ENCODE data around the gene ATM.
A peak's percentile ranks its signal among the peaks of the same experiment; 100 is the strongest.

ATM gene

GRCh38 chr11:108222574-108223347 lies at the start of gene ATM, which contains the start of gene NPAT:
Gene ATM (plus strand): TSS chr11:108223067. CDS start chr11:108227625, 4,558 bp downstream.
Gene NPAT (minus strand): TSS chr11:108222638. CDS start chr11:108222536, 102 bp downstream.
- DNase-seq: peak; percentile 99 to 100

DNA sequence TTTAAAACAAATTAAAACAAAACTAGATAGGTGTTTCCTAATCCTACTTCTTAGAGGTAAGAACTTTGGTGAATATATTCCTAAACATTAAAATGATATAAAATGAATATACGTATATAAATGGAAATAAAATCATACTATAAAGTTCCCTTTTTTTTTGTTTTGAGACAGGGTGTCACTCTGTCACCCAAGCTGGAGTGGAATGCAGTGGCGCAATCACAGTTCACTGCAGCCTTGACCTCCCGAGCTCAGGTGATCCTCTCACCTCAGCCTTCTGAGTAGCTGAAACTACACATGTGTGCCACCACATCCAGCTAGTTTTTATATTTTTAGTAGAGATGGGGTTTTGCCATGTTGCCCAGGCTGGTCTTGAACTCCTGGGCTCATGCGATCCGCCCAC lies 45.3 kb upstream of the ATM start:
- no peak for DNase-seq

- no peak for DNase-seq
Measured at GRCh38 chr11:108193725-108194124, 29.1 kb upstream of the ATM start.

- DNase-seq: no peak
Measured at GRCh38 chr11:108196901-108197300, 26.0 kb upstream of the ATM start.

GRCh38 chr11:108197351-108197750 lies 25.5 kb upstream of the ATM start:
- DNase-seq: no peak

GRCh38 chr11:108198833-108199232 lies 24.0 kb upstream of the ATM start:
- DNase-seq: no peak

DNA sequence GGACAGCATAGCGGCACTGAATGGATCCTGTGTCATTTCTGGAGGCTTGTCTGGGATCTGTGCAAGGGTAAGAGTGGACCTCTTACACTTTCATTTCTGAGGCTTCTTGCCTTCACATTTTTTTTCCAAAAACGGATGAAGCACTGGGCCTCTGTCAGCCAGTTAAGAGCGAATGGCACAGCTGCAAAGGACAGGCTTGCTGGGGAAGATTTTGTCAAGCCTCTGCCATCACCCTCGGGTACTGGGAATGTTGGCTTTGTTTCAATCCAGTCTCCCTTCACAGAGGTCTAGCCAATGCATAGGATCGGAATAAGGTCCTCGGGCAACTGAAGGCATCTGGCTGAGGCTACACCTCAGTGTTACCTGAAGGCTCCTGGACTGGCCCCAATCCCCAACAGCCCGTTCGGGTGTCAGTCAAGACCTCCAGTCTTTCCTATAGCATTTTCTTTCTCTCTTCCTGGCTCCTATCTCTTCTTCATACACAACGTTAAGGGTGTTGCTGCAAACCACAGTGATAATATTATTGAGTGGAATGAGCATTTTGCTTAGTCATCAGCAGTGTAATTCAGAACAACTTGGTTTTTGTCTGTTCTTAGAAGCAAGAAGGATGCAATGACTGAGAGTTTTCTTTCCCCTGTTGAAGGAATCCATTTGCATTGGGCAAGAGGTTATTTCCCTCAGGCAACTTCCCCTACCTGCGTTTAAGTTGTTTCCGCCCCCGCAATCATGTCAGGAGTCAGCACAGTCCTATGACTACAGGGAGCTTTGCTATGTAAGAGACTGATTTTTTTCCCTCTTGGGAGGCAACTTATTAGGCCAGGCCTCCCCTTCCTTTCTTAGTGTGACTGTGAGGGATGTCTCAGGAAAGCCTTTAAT lies 23.2 kb upstream of the ATM start:
- peak; percentile 36 to 45 for DNase-seq

- DNase-seq: no peak
Measured at GRCh38 chr11:108203075-108203474, 19.8 kb upstream of the ATM start.

DNA sequence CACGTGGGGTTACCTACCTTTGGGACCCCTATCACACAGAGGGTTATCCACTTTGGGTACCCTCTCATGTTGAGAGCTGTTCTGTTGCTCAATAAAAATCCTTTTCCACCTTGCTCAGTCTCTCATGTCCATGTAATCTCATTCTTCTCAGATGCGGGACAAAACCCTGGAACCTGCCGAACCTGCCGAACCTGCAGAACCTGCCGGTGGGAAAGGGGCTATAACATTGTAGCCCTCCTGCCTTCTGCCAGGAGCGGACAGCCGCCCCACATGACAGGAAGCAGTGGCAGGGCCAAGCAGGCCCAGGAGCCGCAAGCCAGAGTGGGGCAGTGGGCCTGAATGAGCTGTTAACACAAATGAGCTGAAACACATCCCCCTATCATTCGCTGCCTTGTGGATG lies 18.5 kb upstream of the ATM start:
- DNase-seq: no peak

DNA sequence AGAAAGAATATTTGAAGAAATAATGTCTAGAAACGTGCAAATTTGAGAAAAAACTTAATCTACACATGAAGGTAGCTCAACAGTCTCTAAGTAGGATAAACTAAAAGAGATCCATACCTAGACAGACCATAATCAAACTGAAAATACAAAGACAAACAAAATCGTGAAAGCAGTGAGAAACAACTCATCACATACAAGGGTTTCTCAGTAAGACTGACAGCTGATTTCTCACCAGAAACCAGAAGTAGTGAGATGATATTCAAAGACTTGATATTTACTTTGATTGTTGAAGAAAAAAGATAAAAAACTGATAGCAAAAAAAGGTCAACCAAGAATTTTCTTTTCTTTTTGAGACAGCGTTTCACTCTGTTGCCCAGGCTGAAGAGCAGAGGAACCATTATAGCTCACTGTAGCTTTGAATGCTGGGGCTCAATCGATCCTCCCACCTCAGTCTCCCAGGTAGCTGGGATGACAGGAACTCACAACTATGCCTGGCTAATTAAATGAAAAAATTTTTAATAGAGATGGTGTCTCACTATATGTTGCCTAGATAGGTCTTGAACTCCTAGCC lies 17.9 kb upstream of the ATM start:
- no peak for DNase-seq

DNA sequence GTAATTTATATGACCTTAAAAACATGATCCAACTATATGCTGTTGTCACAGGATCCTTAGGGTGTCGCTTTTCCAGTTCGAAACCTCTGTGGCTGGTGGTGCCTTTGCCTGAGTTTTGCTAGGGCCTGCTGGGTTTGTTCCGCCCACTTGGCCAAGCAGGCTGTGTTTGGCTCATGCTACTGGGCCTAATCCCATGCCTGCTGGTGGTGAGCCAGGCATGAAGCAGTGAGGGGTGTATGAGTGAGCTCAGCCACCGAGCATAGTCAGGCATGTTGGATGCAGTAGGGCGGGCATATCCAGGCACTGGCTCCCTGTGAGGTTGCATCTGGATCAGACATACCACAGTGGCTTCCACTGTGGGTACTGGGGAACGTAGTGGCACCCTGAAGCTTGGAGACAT lies 16.7 kb upstream of the ATM start:
- DNase-seq: no peak

- DNase-seq: no peak
Measured at GRCh38 chr11:108206969-108207682, 15.7 kb upstream of the ATM start.

GRCh38 chr11:108207683-108208060 lies 15.2 kb upstream of the ATM start:
- no peak for DNase-seq

DNA sequence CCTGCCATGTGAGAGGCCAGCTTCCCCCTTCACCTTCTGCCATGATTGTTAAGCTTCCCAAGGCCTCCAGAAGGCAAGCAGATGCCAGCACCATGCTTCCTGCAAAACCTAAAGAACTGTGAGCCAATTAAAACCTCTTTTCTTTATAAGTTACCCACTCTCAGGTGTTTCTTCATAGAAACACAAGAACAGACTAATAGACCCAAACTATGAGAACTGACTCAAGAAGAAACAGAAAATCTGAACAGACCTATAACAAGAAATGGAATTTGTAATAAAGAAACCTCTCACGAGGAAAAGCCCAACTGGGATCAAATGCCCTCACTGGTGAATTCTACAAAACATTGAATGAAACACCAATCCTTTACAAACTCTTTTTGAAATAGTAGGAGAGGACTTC lies 12.4 kb upstream of the ATM start:
- DNase-seq: no peak

DNA sequence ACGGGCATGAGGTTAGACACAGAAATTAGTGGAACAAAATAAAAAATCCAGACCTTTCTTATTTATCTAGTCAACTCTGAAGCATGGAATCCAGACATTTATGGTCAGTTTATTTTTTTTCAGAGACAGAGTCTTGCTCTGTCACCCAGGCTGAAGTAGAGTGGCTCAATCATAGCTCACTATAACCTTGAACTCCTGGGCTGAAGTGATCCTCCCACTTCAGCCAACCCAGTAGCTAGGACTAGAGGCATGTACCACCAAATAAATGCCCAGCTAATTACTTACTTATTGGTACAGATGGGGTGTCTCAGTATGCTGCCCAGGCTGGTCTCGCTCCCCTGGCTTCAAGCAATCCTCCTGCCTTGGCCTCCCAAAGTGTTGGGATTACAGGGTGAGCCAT lies 9.1 kb upstream of the ATM start:
- no peak for DNase-seq

- no peak for DNase-seq
Measured at GRCh38 chr11:108216988-108217387, 5.9 kb upstream of the ATM start.

DNA sequence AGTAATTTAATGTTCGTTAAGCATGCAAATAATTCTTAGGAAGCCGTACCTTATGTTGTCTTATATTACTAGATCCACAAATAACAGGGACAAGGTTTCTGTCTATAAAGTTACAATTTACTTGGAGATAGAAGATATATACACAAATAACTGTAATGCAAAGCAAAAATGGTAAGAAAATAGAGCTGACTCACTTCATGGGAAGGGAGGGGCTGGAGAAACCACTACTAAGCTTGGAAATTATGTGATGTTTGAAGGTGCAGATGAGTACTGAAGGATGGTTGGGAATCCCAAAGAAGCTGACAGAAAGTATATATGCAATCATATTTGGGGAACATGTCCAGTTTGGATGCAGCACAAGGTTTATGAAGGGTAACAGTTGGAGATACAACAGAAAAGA lies 4.4 kb upstream of the ATM start:
- no peak for DNase-seq

DNA sequence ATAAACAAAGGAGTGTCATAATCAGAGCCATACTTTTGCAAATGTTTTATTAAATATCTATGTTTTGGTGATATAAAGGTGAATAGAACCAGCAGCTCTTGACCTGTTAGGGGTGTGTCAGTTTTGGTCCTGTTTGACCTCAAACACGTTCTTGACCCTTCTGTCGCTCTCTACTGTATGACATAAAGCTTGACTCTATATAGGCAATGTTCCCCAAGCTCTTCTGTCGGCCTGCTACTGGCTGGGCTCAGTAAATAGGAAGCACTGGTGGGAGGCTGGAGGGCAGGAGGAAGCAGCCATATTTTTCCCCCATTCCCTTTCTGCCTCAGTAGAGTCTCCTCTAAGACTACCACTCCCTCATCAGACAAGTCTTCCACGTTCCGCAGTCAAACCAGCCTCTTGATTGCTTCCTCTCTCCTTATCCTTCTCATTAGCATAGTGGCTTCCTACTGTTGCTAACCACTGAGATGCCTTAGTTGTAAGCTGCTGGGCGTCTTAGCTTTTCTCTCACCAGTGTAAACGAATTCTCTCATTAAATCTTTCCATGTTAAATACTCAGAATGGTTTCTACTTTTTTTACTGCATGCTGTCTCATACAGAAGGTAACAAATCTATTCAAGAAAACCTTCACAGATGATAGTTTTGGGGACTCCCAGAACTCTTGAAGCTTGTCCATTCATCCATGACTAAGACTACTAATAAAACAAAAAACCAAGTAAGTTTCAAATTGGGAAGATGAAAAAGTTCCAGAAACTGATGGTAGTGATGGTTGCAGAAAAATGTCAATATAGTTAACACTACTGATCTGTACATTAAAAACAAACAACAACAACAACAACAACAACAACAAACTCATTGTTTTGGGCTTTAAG lies 3.7 kb upstream of the ATM start:
- DNase-seq: peak in 1 of 2 donors; percentile 18

- DNase-seq: peak in 1 of 2 donors; percentile 28
Measured at GRCh38 chr11:108220721-108221336, 2.0 kb upstream of the ATM start.

GRCh38 chr11:108221371-108221770 lies 1.5 kb upstream of the ATM start:
- peak in 1 of 2 donors; percentile 29 for DNase-seq

GRCh38 chr11:108221911-108222573 lies 825 bp upstream of the ATM start:
- peak; percentile 33 to 64 for DNase-seq

Measured in CD4-positive, alpha-beta T cell treated with Interferon alpha-2 for 1 hour (primary cell).